ES-I3 (cell line): ENCODE results near the gene ZNF616.

Experiments
- H3K36me3 ChIP-seq: 2 replicates; pipeline ENCODE4 v1.6.1; 2013; ENCODE audit warnings: mild to moderate bottlenecking, low read length, control low read depth, moderate library complexity; ENCODE audit not compliant: insufficient read depth
- H3K4me1 ChIP-seq: 2 replicates; pipeline ENCODE4 v1.6.1; 2013; ENCODE audit warnings: mild to moderate bottlenecking, control low read depth, low read length; ENCODE audit not compliant: insufficient read depth
- H3K9ac ChIP-seq: 2 replicates; pipeline ENCODE4 v1.6.1; 2013; ENCODE audit warnings: low read depth, mild to moderate bottlenecking, low read length, moderate library complexity
- H3K9me3 ChIP-seq: 2 replicates; pipeline ENCODE4 v1.6.1; 2013; ENCODE audit warnings: mild to moderate bottlenecking, low read length, moderate library complexity; ENCODE audit not compliant: control insufficient read depth, insufficient read depth

The ZNF616 gene

GRCh38 chr19:52139252-52140031 lies at the start of gene ZNF616:
Gene ZNF616, minus strand, starts transcription at chr19:52139938. Its CDS starts 9,426 bp downstream, at chr19:52130512.
- Histone ChIP-seq H3K4me1 (peaks cover 5% of the 10 kb centered on the region; the same call in 1 of the 2 replicates), H3K9me3 (peaks cover 12% of the 10 kb centered on the region), H3K9ac (peak within 1 kb of the TSS; percentile 99), H3K36me3 (peaks cover 4% of the 10 kb centered on the region; the same call in 1 of the 2 replicates)

GRCh38 chr19:52188822-52189734 lies 49.3 kb upstream of the ZNF616 start:
- H3K36me3 ChIP-seq: no peaks in the 10 kb centered on the region
- H3K9me3 ChIP-seq: no peaks in the 10 kb centered on the region
- peaks cover 10% of the 10 kb centered on the region; the same call in 1 of the 2 replicates for H3K4me1 ChIP-seq
- peak overlapping the region; percentile 52 for H3K9ac ChIP-seq

- no peak overlapping the region for H3K9ac ChIP-seq
- peaks cover 10% of the 10 kb centered on the region; the same call in 1 of the 2 replicates for H3K4me1 ChIP-seq
- H3K36me3 ChIP-seq: no peaks in the 10 kb centered on the region
- no peaks in the 10 kb centered on the region for H3K9me3 ChIP-seq
Measured at GRCh38 chr19:52187407-52187806, 47.7 kb upstream of the ZNF616 start.

- H3K36me3 ChIP-seq: no peaks in the 10 kb centered on the region
- no peak overlapping the region for H3K9ac ChIP-seq
- no peaks in the 10 kb centered on the region; the same call in 1 of the 2 replicates for H3K9me3 ChIP-seq
- peaks cover 3% of the 10 kb centered on the region; the same call in 1 of the 2 replicates for H3K4me1 ChIP-seq
Measured at GRCh38 chr19:52176574-52176973, 36.8 kb upstream of the ZNF616 start.

GRCh38 chr19:52172347-52172746 lies 32.6 kb upstream of the ZNF616 start:
- Histone ChIP-seq H3K4me1 (peaks cover 3% of the 10 kb centered on the region; the same call in 1 of the 2 replicates), H3K9me3 (no peaks in the 10 kb centered on the region; the same call in none of the 2 replicates), H3K9ac (no peak overlapping the region), H3K36me3 (0 out of 2 replicates have a peak, but pooled peaks cover 3% of the 10 kb centered on the region)

- Histone ChIP-seq H3K36me3 (0 out of 2 replicates have a peak, but pooled peaks cover 3% of the 10 kb centered on the region), H3K9ac (peak within 1 kb of the TSS; percentile 62), H3K9me3 (no peaks in the 10 kb centered on the region; the same call in none of the 2 replicates), H3K4me1 (peaks cover 3% of the 10 kb centered on the region; the same call in 1 of the 2 replicates)
Measured at GRCh38 chr19:52171321-52172169, 31.8 kb upstream of the ZNF616 start, which contains the start of gene ZNF836. Gene ZNF836, minus strand, starts transcription at chr19:52171621. Its CDS starts 3,549 bp downstream, at chr19:52168072.

GRCh38 chr19:52170863-52171320 lies 31.2 kb upstream of the ZNF616 start:
- Histone ChIP-seq H3K36me3 (0 out of 2 replicates have a peak, but pooled peaks cover 3% of the 10 kb centered on the region), H3K4me1 (peaks cover 3% of the 10 kb centered on the region; the same call in 1 of the 2 replicates), H3K9ac (peak overlapping the region; percentile 62)

GRCh38 chr19:52170304-52170703 lies 30.6 kb upstream of the ZNF616 start:
- Histone ChIP-seq H3K36me3 (peaks cover 7% of the 10 kb centered on the region; the same call in 1 of the 2 replicates), H3K9me3 (no peaks in the 10 kb centered on the region; the same call in none of the 2 replicates), H3K9ac (peak overlapping the region; percentile 62), H3K4me1 (peaks cover 3% of the 10 kb centered on the region; the same call in 1 of the 2 replicates)

More at GRCh38 chr19:52170863-52171320, 31.2 kb upstream of the ZNF616 start:
- H3K9me3 ChIP-seq: no peaks in the 10 kb centered on the region; the same call in none of the 2 replicates

GRCh38 chr19:52155596-52156359 lies 16.0 kb upstream of the ZNF616 start:
- Histone ChIP-seq H3K36me3 (no peaks in the 10 kb centered on the region; the same call in 1 of the 2 replicates), H3K4me1 (no peaks in the 10 kb centered on the region), H3K9me3 (peaks cover 36% of the 10 kb centered on the region), H3K9ac (no peak overlapping the region)

GRCh38 chr19:52148256-52148655 lies 8.5 kb upstream of the ZNF616 start:
- Histone ChIP-seq H3K4me1 (no peaks in the 10 kb centered on the region), H3K9ac (no peak overlapping the region), H3K36me3 (no peaks in the 10 kb centered on the region), H3K9me3 (peaks cover 14% of the 10 kb centered on the region)

- H3K36me3 ChIP-seq: no peaks in the 10 kb centered on the region
- H3K4me1 ChIP-seq: peaks cover 5% of the 10 kb centered on the region; the same call in 1 of the 2 replicates
- no peak overlapping the region for H3K9ac ChIP-seq
- H3K9me3 ChIP-seq: peaks cover 2% of the 10 kb centered on the region
Measured at GRCh38 chr19:52142001-52142595, 2.4 kb upstream of the ZNF616 start.

- Histone ChIP-seq H3K9ac (no peak overlapping the region), H3K4me1 (peaks cover 5% of the 10 kb centered on the region; the same call in 1 of the 2 replicates), H3K9me3 (peaks cover 6% of the 10 kb centered on the region), H3K36me3 (peaks cover 4% of the 10 kb centered on the region; the same call in 1 of the 2 replicates)
Measured at GRCh38 chr19:52141203-52141602, 1.5 kb upstream of the ZNF616 start.
